Dermis blood vessel endothelial cell (primary cell): ENCODE measurements around the gene LDLRAD3. TPM values are rescaled to one million over a fixed set of nuclear protein-coding genes. Genes with fewer than 3 reads are reported as not detected.

ENCODE experiments used
- DNase-seq: peaks from one replicate; pipeline ENCODE4 v3.0.0; 2010
- total RNA-seq: library from RNA; depleted of rRNA; stranded (reverse); fragments of >200 nt; gene quantifications from 2 replicates; pipeline ENCODE4 v1.2.3, GENCODE V29; 2014

LDLRAD3 gene
- total RNA-seq, 1 donor from 2014 or later, result 13.4 TPM

- no peak for DNase-seq
These were observed 15.0 kb upstream of the LDLRAD3 start for GRCh38 chr11:35928688-35929395.

- no peak for DNase-seq
These were observed 13.4 kb upstream of the LDLRAD3 start for GRCh38 chr11:35930466-35930865.

GRCh38 chr11:35932121-35932520, 11.7 kb upstream of the LDLRAD3 start:
- DNase-seq, result no peak

- DNase-seq, result no peak
These were observed 11.1 kb upstream of the LDLRAD3 start for GRCh38 chr11:35932681-35933319.

GRCh38 chr11:35933320-35933871, 10.5 kb upstream of the LDLRAD3 start:
- DNase-seq, result no peak

- DNase-seq, result no peak
These were observed 9.6 kb upstream of the LDLRAD3 start for GRCh38 chr11:35934271-35934670.

- DNase-seq, result no peak
These were observed 8.9 kb upstream of the LDLRAD3 start for GRCh38 chr11:35934981-35935380.

- DNase-seq, result no peak
These were observed 8.5 kb upstream of the LDLRAD3 start for GRCh38 chr11:35935390-35935789.

- DNase-seq, result no peak
These were observed 6.8 kb upstream of the LDLRAD3 start for GRCh38 chr11:35937111-35937510.

GRCh38 chr11:35937700-35938099, 6.2 kb upstream of the LDLRAD3 start:
- DNase-seq, result no peak

- DNase-seq, result no peak
These were observed 5.6 kb upstream of the LDLRAD3 start for GRCh38 chr11:35938231-35938630.

- DNase-seq, result peak; percentile 14
These were observed 553 bp upstream of the LDLRAD3 start for GRCh38 chr11:35943309-35943708.

GRCh38 chr11:35944503-35945136, 758 bp downstream of the LDLRAD3 start:
- peak; percentile 31 for DNase-seq

- no peak for DNase-seq
These were observed 1.3 kb downstream of the LDLRAD3 start for GRCh38 chr11:35945137-35945518.

- no peak for DNase-seq
These were observed 2.9 kb downstream of the LDLRAD3 start for GRCh38 chr11:35946766-35947165.

- DNase-seq, result peak; percentile 26
These were observed 3.6 kb downstream of the LDLRAD3 start for GRCh38 chr11:35947437-35947836.

GRCh38 chr11:35949242-35949641, 5.4 kb downstream of the LDLRAD3 start:
- DNase-seq, result no peak

- no peak for DNase-seq
These were observed 6.2 kb downstream of the LDLRAD3 start for GRCh38 chr11:35950082-35950481.

GRCh38 chr11:35951680-35952079, 7.8 kb downstream of the LDLRAD3 start:
- no peak for DNase-seq

GRCh38 chr11:35953081-35953760, 9.4 kb downstream of the LDLRAD3 start:
- peak; percentile 36 for DNase-seq

GRCh38 chr11:35954205-35954604, 10.3 kb downstream of the LDLRAD3 start:
- peak; percentile 71 for DNase-seq

GRCh38 chr11:35955636-35956035, 11.8 kb downstream of the LDLRAD3 start:
- no peak for DNase-seq
